Suprapubic skin (tissue), 3 donors: ENCODE results near the gene NEU4.

ENCODE experiments used
- EP300 ChIP-seq: sonication (generic); formaldehyde crosslinking; IDR thresholded peaks from one replicate; pipeline ENCODE4 v1.6.1; 2017; ENCODE audit warnings: antibody characterized with exemption
- TF ChIP-seq, protein P1 (sequence below), 2 donors: fragments of 200-600 bp in 1 of 2; fragments of 450-650 bp in 1 of 2; sonication (generic) in 1 of 2; IDR thresholded peaks; one replicate each; pipeline ENCODE4 v1.5.1; 2016 to 2019; ENCODE audit warnings: antibody characterized with exemption in 2 of 2, mild to moderate bottlenecking in 1 of 2, moderate library complexity in 1 of 2

DNA sequence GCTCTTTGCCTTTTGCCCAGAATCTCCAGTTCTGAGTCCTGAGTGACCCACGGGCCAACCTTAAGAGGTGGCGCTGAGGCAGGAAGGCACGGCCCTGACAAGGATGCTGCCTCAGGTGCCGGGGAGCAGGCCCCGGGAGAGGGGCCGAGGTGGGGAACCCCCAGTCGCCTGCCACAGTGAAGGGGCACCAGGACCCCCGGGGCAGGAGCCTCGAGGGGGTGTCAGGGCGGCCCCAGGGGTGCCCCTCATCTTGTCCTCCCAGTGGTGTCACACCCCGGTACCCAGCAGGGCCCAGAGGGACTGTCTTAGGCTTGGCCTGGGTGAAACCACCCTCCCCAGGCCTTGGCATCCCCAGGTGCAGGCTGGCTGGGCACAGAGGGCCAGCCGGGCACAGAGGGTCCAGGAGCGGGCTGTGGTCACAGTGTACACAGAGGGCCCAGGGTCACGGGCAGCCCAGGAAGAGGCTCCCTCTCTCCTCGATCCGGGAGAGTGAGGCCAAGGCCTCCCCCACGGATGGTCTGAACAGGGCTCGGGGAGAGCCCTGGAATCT, 48.7 kb downstream of the NEU4 start:
- TF ChIP-seq, protein P1, sequence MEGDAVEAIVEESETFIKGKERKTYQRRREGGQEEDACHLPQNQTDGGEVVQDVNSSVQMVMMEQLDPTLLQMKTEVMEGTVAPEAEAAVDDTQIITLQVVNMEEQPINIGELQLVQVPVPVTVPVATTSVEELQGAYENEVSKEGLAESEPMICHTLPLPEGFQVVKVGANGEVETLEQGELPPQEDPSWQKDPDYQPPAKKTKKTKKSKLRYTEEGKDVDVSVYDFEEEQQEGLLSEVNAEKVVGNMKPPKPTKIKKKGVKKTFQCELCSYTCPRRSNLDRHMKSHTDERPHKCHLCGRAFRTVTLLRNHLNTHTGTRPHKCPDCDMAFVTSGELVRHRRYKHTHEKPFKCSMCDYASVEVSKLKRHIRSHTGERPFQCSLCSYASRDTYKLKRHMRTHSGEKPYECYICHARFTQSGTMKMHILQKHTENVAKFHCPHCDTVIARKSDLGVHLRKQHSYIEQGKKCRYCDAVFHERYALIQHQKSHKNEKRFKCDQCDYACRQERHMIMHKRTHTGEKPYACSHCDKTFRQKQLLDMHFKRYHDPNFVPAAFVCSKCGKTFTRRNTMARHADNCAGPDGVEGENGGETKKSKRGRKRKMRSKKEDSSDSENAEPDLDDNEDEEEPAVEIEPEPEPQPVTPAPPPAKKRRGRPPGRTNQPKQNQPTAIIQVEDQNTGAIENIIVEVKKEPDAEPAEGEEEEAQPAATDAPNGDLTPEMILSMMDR (IDR thresholded peaks at IDR 0.05) = no peak
- TF ChIP-seq EP300 = no peak
